Skeletal muscle cell (primary cell): ENCODE measurements around the gene CORO7.

Source experiments
- DNase-seq: peaks from one replicate; pipeline ENCODE4 v3.0.0-alpha.2; 2010; ENCODE audit warnings: low read depth
- H3K4me3 ChIP-seq: 2 replicates; pipeline ENCODE4 v1.5.1; 2011; ENCODE audit warnings: low read depth, mild to moderate bottlenecking, control low read depth, low read length, moderate library complexity

Gene CORO7

GRCh38 chr16:4375717-4376116 lies 40.7 kb downstream of the CORO7 start:
- no peak overlapping the region for H3K4me3 ChIP-seq
- DNase-seq = no peak

DNA sequence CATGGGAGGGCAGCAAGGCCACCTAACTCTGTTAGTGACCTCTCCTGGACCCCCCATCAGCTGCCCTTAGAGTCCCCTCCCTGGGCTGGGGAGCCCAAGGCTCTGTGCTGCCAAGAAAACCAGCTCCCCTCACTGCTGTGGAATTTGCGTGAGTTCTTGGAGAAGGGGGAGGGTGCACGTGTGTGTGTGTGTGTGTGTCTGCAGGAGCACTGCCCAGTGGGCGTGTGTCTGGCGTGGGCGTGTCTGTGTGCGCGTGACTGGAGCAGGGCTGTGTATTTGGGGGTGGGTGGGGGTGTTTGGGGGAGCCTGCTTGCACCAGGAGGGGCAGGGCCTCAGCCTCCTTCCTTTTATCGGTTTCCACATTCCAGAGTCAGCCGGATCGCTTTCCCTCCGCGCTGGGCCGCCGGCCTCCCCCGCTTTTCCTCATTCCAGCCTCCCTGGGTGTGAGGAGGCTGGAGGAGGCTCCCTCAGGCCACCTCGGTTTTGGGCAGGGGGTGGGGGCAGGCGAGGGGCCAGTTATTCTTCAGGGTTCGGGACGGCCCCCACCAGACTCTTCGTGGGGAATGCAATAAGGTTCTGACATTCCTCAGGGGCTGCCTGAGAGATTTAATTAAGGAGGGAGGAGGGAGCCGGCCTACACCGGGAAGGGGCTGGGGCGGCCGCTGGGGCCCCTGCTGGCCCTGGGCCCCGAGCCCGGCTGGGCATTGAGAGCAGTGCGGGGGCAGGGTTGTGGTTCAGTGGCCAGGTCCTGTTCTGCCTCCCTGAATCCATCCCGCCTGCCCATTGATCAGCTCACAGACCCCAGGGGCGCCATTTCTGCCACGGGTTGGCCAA lies 42.3 kb downstream of the CORO7 start:
- peak; percentile 93 for DNase-seq
- peak overlapping the region; percentile 79 for H3K4me3 ChIP-seq

DNA sequence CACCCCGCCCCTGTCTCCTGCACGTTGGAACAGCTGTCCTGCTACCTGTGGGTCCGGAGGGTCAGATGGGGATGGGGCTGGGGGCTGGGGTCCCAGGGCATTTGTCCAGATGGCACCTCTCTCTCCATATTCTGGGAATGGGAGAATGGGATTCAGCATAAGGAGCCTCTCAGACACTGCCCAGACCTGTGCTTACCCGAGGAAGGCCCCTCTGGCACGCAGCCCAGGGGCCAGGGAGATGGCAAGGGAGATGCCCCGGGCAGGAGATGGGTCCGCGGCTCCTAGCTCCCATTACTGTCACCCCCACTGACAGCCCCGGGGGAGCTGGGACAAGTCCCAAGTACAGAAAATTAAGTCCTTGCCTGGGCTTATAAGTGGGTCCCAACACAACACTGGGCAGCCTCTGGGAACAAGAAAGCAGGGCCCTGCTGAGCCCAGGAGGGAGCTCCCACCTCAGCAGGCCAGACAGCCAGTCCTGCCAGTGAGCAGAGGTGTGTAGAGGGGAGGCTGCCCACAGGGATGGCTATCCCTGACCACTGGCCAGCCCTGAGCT lies 43.0 kb downstream of the CORO7 start:
- peak overlapping the region; percentile 79 for H3K4me3 ChIP-seq
- DNase-seq = no peak

DNA sequence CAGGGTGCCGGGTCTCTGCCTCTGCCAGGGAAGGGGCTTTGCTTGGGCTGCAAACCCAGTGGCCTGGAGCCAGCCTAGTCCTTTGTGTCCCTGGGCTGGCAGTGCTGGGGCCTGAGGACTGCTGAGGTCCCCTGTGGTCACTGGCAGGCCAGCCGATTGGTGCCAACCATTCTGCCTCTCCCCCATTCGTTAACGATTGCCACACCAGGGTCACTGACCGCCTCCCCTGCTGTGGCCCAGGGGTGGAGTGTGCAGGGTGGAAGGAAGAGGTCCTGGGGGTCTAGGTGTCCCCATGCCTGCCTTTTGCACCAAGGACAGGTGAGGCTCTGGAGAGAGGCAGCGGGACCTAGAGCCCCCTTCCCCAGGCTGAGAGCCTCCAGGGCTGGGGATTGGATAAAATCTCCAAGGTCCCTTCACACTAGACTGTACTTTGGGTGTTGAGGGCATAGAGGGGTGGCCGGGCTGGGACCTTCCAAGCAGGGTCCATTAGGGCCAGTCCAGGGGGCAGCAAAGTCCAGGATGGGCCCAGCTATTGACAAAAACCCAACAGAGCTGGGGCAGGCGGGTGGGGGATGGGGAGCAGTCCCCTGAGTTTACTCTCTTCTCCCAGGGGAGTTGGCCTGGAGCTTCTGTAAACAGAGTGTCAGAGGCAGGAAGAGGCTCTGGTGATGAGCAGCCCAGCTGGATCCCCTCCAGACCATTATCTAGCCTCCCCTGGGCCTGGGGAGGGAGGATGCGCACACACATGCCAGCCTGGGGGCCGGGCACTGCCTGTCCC lies 43.6 kb downstream of the CORO7 start:
- peak overlapping the region; percentile 79 for H3K4me3 ChIP-seq
- no peak for DNase-seq

DNA sequence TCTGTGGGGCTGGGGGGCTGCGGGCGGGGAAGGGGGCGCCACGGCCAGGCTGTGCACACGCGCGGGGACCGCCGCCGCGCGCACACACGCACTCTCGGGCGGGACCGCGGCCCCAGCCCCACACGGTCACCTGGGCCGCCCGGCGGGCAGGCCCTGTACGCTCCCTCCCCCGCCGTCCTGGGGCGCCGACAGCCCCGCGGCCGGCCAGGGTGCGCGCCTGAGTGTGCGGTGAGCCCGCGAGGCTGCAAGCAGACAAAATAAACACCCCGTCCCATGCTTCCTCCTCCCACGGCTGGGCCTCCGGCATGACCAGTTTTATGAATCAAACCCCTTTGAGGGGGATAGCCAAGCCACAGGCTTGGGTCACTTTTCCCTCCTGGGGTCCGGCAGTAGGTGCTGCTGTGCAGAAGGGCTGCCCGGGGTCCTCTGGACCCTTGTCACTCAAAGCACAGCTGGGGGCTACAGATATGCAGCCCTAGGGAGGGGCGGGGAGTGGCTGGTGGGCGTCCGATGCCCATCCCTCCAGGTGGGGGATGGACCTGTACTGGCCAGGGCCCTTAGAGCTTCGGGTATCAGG lies 44.3 kb downstream of the CORO7 start:
- DNase-seq = no peak
- H3K4me3 ChIP-seq = peak overlapping the region; percentile 79

DNA sequence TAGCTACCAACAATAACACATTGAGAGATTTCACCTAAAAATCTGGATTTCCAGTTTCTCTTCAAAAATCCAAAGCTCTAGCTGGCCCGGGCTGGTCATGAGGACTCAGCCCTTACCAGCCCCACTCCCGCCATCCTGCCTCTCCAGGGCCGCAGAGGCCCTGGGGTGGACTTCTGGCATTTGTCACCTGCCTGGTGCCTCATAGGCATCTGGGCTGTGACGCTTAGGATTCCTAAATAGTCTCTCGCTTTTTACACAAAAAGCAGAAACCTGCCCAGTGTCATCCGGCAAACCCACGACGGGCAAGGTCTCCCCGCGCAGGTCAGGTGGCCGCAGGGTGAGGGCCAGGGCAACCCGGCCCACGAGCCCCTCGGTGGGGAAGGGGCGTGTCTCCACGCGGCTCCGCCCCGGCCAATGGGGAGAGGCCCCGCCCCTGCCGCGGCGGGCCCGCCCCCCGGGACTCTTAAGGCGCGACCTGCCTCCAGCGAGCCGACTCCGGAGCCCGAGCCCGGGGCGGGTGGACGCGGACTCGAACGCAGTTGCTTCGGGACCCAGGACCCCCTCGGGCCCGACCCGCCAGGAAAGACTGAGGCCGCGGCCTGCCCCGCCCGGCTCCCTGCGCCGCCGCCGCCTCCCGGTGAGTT lies 44.9 kb downstream of the CORO7 start, which contains the start of gene VASN:
Gene VASN, plus strand, starts transcription at position 492 of the 644 bp plus-strand sequence. CDS start 9,030 bp downstream, outside the sequence.
- H3K4me3 ChIP-seq = peak within 1 kb of the TSS; percentile 79
- DNase-seq = no peak

DNA sequence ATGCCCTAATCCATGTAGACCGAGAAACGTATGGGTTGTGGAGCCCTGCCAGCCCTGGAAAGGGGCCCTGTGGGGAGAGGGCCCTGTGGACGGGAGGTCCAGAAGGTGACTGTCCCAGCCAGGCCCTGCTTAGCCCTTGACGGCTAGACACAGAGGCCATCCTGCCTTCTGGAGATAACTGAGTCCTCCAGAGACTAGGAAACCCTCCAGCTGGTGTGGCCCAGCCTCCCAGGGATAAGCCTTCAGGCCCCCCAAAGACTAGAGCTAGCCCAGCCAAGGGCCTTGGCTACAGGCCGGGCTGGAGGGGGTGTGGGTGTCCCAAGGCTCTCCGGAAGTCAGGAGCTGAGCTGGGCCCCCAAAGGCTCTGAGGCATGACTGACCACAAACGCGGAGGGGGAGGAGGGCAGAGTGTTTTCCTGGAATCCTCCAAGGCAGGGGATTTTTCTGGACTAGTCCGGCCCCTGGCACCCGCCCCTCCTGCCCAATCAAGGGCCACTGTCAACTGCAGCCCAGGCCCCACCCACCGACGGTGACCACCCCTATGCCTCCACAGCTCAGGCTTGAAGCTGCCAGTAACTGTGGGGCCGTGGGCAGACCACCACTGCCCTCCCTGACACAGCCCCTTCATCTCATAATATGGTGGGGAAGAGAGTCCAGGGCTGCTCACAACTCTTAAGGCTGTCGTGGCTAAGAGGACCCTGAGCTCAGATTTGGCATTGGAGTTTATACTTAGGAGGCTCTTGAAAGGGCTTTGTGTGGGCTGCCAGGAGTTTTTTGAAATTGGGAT lies 45.6 kb downstream of the CORO7 start:
- DNase-seq = peak; percentile 43
- H3K4me3 ChIP-seq = no peak overlapping the region

GRCh38 chr16:4370151-4370550 lies 46.2 kb downstream of the CORO7 start:
- no peak overlapping the region for H3K4me3 ChIP-seq
- DNase-seq = no peak

GRCh38 chr16:4369007-4369733 lies 47.2 kb downstream of the CORO7 start:
- H3K4me3 ChIP-seq = no peak overlapping the region
- DNase-seq = no peak

DNA sequence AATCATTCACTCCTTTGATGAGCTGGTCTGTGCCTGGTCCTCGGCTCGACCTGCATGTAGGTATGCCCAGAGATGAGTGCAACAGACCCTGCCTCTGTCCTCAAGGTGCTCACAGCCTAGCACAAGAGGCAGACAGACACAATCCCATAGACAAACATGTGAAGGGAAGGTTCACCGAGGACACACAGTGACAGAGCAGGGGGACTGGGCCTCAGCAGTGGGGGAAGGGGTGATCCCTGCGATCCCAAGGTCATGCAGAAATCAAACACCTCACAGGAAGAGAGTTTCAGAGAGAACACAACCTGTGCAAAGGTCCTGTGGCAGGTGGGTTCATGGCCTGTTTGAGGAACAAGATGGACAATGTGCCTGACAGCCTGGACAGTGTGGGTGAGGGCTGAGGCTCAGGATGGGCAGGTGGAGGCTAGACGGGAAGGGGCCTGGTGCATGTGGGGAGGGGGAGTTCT lies 49.0 kb downstream of the CORO7 start:
- no peak overlapping the region for H3K4me3 ChIP-seq
- DNase-seq = no peak

DNA sequence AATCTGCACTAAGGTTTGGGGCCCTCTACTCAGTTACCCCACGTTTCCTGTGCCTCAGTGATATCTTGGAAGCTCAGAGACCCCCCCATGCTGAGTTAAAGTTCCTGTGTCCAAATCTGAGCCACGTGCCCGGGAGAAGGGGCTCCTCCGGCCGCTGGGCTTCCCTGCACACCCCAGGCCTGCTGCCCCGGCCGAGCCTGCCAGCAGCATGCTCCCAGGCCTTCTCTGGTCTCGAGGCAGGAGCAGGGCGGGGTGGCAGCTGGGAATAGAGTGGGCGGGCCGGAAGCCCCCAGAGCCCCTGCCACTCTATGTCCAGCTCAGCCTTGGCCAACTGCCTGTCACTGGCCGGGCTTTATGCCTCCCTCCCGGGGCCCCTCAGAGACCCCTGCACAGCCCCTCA lies 50.4 kb downstream of the CORO7 start:
- no peak overlapping the region for H3K4me3 ChIP-seq
- DNase-seq = no peak

- no peak overlapping the region for H3K4me3 ChIP-seq
- DNase-seq = no peak
Measured at GRCh38 chr16:4365615-4366014, 50.8 kb downstream of the CORO7 start.

DNA sequence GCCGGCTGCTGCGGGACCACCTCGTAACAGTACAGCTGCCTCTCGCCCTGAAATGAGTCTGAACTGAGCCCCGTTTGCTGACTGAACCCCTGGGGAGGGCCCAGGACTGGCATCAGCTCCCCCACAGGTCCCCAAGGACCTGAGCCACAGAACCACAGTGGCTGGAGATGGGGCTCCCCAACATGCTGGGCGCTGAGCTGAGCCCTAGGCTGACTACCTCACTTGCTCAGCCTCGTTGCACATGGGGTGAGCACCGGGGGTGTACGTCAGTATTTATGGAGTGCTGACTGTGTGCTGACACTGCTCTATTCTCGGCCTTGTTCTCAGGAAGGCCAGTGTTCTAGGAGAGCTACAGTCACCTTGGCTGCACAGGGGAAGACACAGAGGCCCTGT lies 51.4 kb downstream of the CORO7 start:
- no peak for DNase-seq

DNA sequence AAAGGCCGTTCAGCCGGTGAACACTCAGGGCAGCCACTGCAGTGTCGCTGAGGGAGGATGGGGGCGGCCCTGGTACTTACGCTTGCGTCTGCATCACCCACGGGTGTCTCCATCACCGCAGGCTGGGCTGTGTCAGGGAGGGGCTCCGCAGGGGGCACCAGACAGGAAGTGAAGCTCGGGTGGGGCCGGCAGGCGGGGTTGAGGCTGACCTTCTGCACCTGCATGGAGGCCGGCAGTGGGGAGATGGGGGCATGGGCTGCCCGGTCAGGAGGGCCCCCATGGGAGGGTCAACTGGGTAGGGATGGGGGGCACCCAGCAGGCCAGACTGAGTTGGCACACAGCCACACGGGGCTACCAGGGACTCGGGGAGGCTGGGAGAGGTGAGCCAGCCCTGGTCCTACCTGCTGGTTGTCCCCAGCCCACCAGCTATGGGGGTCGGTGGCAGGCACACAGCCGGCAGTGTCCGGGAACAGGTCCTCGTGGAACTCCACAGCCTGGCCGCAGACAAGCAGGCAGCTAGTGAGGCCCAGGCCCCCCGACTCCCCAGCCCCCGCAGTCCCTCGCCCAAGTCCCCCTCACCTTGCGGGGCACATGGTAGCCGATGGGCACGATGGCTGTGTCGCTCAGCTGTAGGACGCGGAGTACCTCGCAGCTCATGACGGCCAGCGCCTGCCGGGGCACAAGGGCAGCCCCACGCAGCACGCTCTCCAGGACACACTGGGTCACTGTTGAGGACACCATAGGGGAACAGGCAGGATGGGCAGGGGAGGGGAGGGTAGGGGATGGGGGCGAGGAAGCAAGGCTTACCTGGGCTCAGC lies 52.0 kb downstream of the CORO7 start:
- no peak overlapping the region for H3K4me3 ChIP-seq
- no peak for DNase-seq

More for the DNA sequence above, 51.4 kb downstream of the CORO7 start:
- H3K4me3 ChIP-seq = no peak overlapping the region

GRCh38 chr16:4362476-4363135 lies 53.8 kb downstream of the CORO7 start:
- DNase-seq = no peak
- no peak overlapping the region for H3K4me3 ChIP-seq

GRCh38 chr16:4361944-4362311 lies 54.5 kb downstream of the CORO7 start:
- H3K4me3 ChIP-seq = no peak overlapping the region
- no peak for DNase-seq
